ENCODE data around the gene MPI. TPM values are rescaled to one million over a fixed set of nuclear protein-coding genes. Genes with fewer than 3 reads are reported as not detected.

The MPI gene
- total and polyA plus RNA-seq, 2 of the 8 experiments (the other 6 are each of a cell fraction or from before 2014, with no cell fraction given): 31.0 to 74.8 TPM

GRCh38 chr15:74950078-74950908 lies 60.5 kb downstream of the MPI start (continued):
- no peak for TF ChIP-seq RNF2 (IDR thresholded peaks at IDR 0.05; ENCODE audit: borderline replicate concordance, low read depth, low read length, missing control alignments, poor library complexity, severe bottlenecking)
- peak; percentile 93 for TF ChIP-seq RAD21 (IDR thresholded peaks at IDR 0.05 in 1 of 2, conservative IDR thresholded peaks at IDR 0.05 in 1 of 2; ENCODE audit: low read depth in 2 of 2, low read length in 2 of 2)
- no peak for TF ChIP-seq POLR2AphosphoS5 (IDR thresholded peaks at IDR 0.05; ENCODE audit: low read depth, low read length)
- no peak for TF ChIP-seq SIX5 (IDR thresholded peaks at IDR 0.05; ENCODE audit: low read depth, low read length)
- TF ChIP-seq BRCA1 (IDR thresholded peaks at IDR 0.05; ENCODE audit: low read depth, low read length): no peak
- TF ChIP-seq CHD2 (IDR thresholded peaks at IDR 0.05; ENCODE audit: low read length): peak; percentile 43; the same call in 1 of the 2 replicates
- no peak for TF ChIP-seq CBX8 (IDR thresholded peaks at IDR 0.05; ENCODE audit: borderline replicate concordance, low read depth, low read length)
- no peak for TF ChIP-seq MAFK (IDR thresholded peaks at IDR 0.05; ENCODE audit: low read depth, low read length)
- peak; percentile 20; the same call in 1 of the 2 replicates for TF ChIP-seq CREB1 (IDR thresholded peaks at IDR 0.05)
- no peak for TF ChIP-seq FOSL1 (IDR thresholded peaks at IDR 0.05; ENCODE audit: insufficient read depth, low read depth, low read length)
- no peak for TF ChIP-seq GTF2F1 (IDR thresholded peaks at IDR 0.05; ENCODE audit: borderline replicate concordance, low read depth, low read length)
- 0 out of 2 replicates have a peak, but pooled peaks have one; percentile 34 for TF ChIP-seq TEAD4 (IDR thresholded peaks at IDR 0.05; ENCODE audit: low read depth, low read length)
- TF ChIP-seq SIN3A (conservative IDR thresholded peaks at IDR 0.05 in 1 of 2, IDR thresholded peaks at IDR 0.05 in 1 of 2; ENCODE audit: low read depth in 1 of 2, low read length in 2 of 2): no peak
- no peak for TF ChIP-seq KDM5A (IDR thresholded peaks at IDR 0.05; ENCODE audit: low read length)
